ENCODE data around the gene RAI1. TPM values are rescaled to one million over a fixed set of nuclear protein-coding genes. Genes with fewer than 3 reads are reported as not detected.

The RAI1 gene
- total and polyA plus RNA-seq, 2 of the 8 experiments (the other 6 are each of a cell fraction or from before 2014, with no cell fraction given), result 0.39 to 1.2 TPM

GRCh38 chr17:17636272-17636885 is 44.9 kb upstream of the RAI1 start:
- Histone ChIP-seq H3K4me2 (ENCODE audit: insufficient read depth in 1 of 2, low read depth in 2 of 2, low read length in 2 of 2) (no peak overlapping the region), H3K4me1 (replicated peaks in 1 of 4; ENCODE audit: control insufficient read depth in 3 of 4, insufficient read depth in 4 of 4, low read length in 3 of 4) (no peaks in the 10 kb centered on the region), H3K56ac (replicated peaks; ENCODE audit: insufficient read length, low read depth, low read length) (no peak overlapping the region), H3K23ac (ENCODE audit: insufficient read length) (no peak overlapping the region), H2BK5ac (ENCODE audit: low read depth, low read length) (no peak overlapping the region), H3K9me3 (ENCODE audit: insufficient read depth in 2 of 2, low read depth in 1 of 2, low read length in 1 of 2) (peaks cover 3 to 10% of the 10 kb centered on the region in 2 experiments; a peak in 2 of 4 replicates), H2BK20ac (ENCODE audit: low read length) (no peak overlapping the region), H2BK15ac (ENCODE audit: low read length) (no peak overlapping the region), H2BK12ac (ENCODE audit: low read depth, low read length) (no peak overlapping the region), H4K5ac (ENCODE audit: insufficient read length, low read depth, low read length) (no peak overlapping the region), H3K36me3 (ENCODE audit: control insufficient read depth in 2 of 4, insufficient read depth in 4 of 4, low read length in 3 of 4) (no peaks in the 10 kb centered on the region), H3K27me3 (replicated peaks in 1 of 4; ENCODE audit: control insufficient read depth in 3 of 4, extremely low read depth in 1 of 4, insufficient read depth in 3 of 4, low read length in 3 of 4) (no peaks in the 10 kb centered on the region; a peak in 1 of 7 replicates), H3K79me2 (ENCODE audit: control insufficient read depth in 1 of 2, insufficient read depth in 2 of 2, low read length in 2 of 2) (no peaks in the 10 kb centered on the region), H2AK5ac (ENCODE audit: low read depth, low read length) (no peak overlapping the region), H2BK120ac (replicated peaks; ENCODE audit: low read depth, low read length) (no peak overlapping the region), H3K14ac (ENCODE audit: insufficient read length) (no peak overlapping the region), H3K4me3 (ENCODE audit: extremely low read depth in 1 of 4, insufficient read depth in 2 of 4, low read depth in 3 of 4, low read length in 4 of 4) (no peak overlapping the region), H3K18ac (ENCODE audit: extremely low read depth, low read length) (no peak overlapping the region), H3K23me2 (ENCODE audit: low read depth, low read length) (no peaks in the 10 kb centered on the region; the same call in 1 of the 2 replicates), H3K27ac (ENCODE audit: low read depth, low read length) (no peak overlapping the region), H3K4ac (replicated peaks; ENCODE audit: insufficient read length, low read depth, low read length) (no peak overlapping the region), H4K91ac (replicated peaks; ENCODE audit: insufficient read length, low read length) (no peak overlapping the region), H4K8ac (ENCODE audit: extremely low read depth, insufficient read depth, low read length) (no peak overlapping the region), H3K79me1 (ENCODE audit: low read depth, low read length) (no peaks in the 10 kb centered on the region), H2AFZ (ENCODE audit: low read length) (no peak overlapping the region), H3K9ac (replicated peaks in 1 of 4; ENCODE audit: extremely low read depth in 1 of 4, low read depth in 3 of 4, low read length in 3 of 4) (no peak overlapping the region), H4K20me1 (replicated peaks in 1 of 2; ENCODE audit: control insufficient read depth in 1 of 2, insufficient read depth in 2 of 2, low read length in 2 of 2) (no peaks in the 10 kb centered on the region)
- WGBS, 2 experiments (ENCODE audit: extremely low coverage in 1 of 2, insufficient coverage in 1 of 2, insufficient read length in 1 of 2, insufficient replicate concordance in 2 of 2, low coverage in 1 of 2, low lambda C conversion rate in 2 of 2, missing lambda C conversion rate in 1 of 2), result 84% methylated on average over 5 of the region's 5 CpGs; no CpG with 5 or more reads in 1 of the 2 experiments
- ChIA-PET CTCF (ENCODE audit: partially characterized antibody) (interaction anchor here (0.6 to 3.9 kb wide), 4 partner anchors 22 to 281 kb away, joined by 3 to 24 read pairs (median 6); no protein-coding TSS in a partner anchor), POLR2A (ENCODE audit: partially characterized antibody) (interaction anchor here (0.6 kb wide), 1 partner anchor 58 kb away, joined by 3 read pairs; no protein-coding TSS in a partner anchor)
- TF ChIP-seq RNF2 (IDR thresholded peaks at IDR 0.05; ENCODE audit: borderline replicate concordance, low read depth, low read length, missing control alignments, poor library complexity, severe bottlenecking) (no peak), NANOG (IDR thresholded peaks at IDR 0.05; ENCODE audit: insufficient read depth, low read depth, low read length, poor library complexity, severe bottlenecking) (no peak), SUZ12 (IDR thresholded peaks at IDR 0.05; ENCODE audit: low read length) (no peak), SIRT6 (IDR thresholded peaks at IDR 0.05; ENCODE audit: low read length) (no peak), GABPA (IDR thresholded peaks at IDR 0.05; ENCODE audit: borderline replicate concordance, insufficient read depth, low read length) (no peak), SAP30 (IDR thresholded peaks at IDR 0.05; ENCODE audit: insufficient read depth, insufficient replicate concordance, low read length) (no peak), SP4 (IDR thresholded peaks at IDR 0.05; ENCODE audit: low read length) (no peak), GTF2F1 (IDR thresholded peaks at IDR 0.05; ENCODE audit: borderline replicate concordance, low read depth, low read length) (no peak)
- no peak for DNase-seq (ENCODE audit: low read depth in 1 of 2, low spot score in 2 of 2)
- FAIRE-seq, result no peak

Measured in H1 (cell line).